HG03066 (cell line): Measurements from ENCODE around the gene TACC2.

Source experiments
- ATAC-seq: cut with Tn5 transposase; IDR thresholded peaks from one replicate; pipeline ENCODE4 v1.9.1; 2021; ENCODE audit warnings: low read depth; ENCODE audit not compliant: unreplicated experiment

Gene TACC2

GRCh38 chr10:122159141-122159970 lies 170.4 kb downstream of the TACC2 start:
- no peak for ATAC-seq

DNA sequence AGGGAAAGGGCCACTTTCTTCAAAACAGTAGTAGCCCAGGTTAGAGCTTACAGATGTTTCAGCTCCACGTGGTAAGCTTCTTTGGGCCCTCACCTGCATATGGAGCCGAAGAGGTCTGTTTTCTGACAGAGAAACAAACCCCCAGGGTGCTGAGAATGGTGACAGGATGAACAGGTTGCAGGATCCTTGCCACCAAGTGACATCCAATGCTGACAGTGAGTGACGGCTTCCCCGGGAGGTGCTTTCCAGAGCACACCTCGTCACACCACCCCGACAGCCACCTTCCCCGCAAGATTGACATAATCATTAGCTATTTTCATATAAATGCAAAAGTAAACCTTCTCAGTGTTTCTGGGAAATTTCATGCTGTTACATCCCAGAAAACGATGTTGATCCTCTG lies 172.8 kb downstream of the TACC2 start:
- no peak for ATAC-seq

- no peak for ATAC-seq
Measured at GRCh38 chr10:122162671-122163173, 173.8 kb downstream of the TACC2 start.

- no peak for ATAC-seq
Measured at GRCh38 chr10:122163174-122164022, 174.4 kb downstream of the TACC2 start.

DNA sequence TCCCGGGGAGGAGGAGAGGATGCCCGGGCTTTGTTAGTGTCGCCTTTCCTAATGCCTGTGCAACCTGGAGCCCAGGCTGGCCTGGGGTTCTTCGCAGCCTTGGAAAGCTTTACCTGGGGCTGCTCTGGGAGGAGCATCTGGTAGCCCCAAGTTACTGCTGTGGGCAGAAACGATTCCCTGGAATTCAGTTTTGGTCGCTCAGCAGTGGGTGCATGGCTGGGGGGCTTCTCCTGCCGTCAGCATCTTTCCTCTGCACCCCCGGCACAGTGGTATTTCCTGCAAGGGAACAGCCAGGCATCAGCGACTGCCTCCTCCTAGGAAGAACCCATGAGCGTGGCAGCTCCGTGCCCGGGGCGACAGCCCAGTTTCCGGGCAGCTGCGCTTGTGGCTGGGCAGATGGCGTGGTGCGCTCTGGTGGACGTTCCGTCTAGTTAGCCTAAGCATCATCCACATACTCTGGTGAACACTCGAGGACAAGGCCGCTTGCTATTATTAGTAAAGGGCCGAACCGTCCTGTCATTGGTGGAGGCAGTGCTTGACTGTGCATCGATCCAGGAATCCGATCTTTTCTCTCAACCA lies 175.1 kb downstream of the TACC2 start:
- no peak for ATAC-seq

DNA sequence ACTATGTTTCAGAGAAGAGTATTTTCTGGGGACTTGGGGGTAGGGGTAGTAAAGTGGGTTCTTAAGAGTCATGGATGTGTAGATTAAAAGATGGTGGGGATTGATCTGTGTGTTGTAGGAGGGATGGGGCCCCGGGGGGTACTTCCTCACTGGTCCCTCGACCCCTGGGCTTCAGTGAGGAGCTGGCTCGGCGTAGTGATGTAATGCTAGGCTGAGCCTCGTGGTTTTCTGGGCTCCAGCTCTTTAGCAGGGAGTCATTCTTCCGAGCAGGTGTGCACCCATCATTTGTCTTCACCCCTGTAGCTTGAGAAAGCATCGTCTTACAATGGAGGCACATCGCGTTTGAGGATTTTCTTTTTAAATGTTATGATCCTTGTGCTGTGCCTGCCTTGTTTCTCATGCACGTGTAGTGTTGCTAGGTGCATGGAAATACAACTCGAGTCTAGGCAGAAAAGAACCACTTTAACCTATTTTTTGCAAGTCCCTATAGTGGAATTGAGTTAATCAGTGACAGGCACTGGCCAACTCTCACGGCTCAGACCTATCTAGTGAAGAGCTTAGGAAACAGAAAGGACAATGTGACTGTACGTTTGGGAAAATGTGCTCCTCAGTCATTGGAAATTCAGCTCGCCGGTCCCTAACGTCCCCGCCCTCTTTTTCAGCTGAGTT lies 176.0 kb downstream of the TACC2 start:
- no peak for ATAC-seq

- no peak for ATAC-seq
Measured at GRCh38 chr10:122165484-122166276, 176.7 kb downstream of the TACC2 start.

GRCh38 chr10:122168101-122168500 lies 179.1 kb downstream of the TACC2 start:
- no peak for ATAC-seq

DNA sequence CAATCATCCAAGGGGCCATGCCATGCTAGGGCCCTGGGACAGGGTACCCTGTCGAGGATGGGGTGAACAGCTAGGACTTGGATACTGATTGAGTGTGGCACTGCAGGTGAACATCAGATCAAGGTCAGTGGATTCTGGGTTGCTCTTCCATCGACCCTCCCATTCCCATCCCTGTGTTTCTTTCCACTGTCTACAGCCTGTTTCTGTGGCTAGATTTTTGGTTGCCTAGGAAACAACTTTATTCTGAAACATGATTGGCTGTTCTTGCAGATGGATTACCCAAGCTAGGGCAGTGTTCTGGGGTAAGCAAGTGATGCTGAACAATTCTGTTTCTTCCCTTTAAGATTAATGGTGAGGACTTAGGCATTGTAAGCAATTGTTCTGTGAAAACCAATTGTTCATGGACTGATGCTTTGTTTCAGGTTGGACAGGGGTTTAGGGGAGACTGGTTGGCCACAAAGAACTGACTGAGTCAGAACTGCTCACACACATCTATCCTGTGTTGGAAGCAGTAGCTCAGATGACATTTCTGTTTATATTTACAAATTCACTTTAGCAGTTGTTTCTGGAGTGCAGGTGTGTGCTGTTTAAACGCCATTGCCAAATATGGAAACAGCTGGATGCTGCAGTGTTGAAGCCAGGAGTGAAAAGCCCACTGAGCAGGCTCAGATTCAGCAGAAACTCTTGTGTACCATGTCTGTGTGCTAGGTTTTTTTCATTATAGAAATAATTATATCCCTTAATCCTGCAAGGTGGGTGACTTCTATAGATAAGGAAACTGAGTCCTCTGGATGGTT lies 179.8 kb downstream of the TACC2 start:
- ATAC-seq: no peak

DNA sequence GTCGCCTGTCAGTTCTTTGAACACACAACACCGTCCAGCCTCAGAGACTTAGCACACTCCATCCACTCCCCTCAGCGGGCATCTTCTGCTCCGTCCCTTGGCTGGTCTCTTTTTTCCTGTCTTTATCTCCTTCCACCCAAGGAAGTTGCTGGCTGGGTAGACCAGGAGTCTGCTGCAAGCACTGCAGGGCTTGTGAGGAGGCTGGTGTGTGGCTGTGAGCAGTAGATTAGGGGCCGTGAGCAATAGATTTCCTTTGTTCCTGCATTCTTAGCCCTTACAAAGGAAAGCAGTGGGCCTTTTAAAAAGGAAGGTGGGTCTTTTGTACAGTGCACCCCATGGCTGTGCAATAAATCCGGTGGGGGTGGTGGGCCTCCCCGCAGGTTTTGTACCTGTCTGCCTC lies 181.8 kb downstream of the TACC2 start:
- no peak for ATAC-seq

DNA sequence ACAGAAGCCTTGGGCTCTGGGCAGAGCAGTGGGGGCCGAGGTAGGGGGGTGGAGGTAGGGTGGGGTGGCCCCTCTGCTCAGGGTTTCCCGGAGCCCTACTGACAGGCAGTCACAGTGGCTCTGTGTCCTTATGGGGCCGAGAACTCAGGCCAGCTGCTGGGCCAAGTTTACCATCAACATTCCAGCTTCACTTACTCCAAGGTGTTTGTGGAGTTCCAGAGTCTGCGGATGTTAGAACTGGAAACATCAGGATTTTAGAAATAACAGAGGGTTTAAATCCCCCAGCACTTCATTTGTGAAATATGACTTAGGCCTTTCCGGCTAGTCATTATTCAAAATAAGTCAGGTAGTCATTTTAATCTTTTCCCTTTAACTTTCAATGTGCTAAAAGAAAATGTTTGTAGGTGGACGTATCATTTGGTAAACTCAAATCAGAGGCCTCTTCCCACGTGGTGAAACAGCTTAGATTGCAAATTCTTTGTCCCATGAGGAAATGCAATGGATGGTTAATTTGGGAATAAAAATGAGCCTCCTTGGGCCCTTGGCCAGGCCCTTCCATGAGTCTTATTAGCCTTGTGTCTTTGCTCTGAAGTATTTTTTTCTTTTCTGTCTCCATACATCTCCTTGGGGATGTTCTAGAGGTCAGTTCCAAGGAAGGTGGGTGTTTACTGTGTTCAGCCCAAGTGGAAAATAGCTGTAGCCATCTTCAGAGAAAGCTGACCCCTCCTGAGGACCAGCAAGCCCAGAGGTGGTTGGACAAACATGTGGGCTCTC lies 182.5 kb downstream of the TACC2 start:
- no peak for ATAC-seq

DNA sequence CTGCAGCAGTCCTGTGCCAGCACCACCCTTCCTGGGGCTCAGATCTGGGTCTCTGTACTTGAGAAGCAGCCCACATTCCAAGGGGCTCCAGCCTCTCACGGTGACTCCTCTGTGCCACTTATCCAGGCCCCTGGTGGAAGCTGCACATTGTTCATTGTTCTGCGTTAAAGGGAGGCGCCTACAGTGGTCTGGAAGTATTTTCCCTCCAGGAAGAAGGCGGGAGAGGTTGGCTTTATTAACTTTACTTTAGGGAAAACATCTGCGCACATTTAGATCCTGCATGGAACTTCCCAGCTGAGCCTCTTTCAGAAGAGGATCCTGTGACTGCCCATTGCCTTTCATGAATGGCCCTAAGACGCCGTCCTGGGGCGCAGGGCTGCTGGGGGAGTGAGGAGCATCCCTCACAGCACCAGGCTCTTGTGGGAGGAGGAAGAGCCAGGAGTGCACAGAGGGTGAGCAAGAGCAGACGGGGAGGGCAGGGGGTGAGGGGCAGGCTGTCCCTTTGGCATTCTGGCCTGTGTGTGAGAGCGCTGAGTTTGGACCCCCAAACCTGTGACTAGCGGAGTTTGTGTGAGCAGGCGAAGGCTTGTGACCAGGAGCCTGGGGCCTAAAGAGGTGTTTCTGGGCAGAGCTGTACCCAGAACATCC lies 183.5 kb downstream of the TACC2 start:
- no peak for ATAC-seq

- no peak for ATAC-seq
Measured at GRCh38 chr10:122173337-122173736, 184.4 kb downstream of the TACC2 start.

DNA sequence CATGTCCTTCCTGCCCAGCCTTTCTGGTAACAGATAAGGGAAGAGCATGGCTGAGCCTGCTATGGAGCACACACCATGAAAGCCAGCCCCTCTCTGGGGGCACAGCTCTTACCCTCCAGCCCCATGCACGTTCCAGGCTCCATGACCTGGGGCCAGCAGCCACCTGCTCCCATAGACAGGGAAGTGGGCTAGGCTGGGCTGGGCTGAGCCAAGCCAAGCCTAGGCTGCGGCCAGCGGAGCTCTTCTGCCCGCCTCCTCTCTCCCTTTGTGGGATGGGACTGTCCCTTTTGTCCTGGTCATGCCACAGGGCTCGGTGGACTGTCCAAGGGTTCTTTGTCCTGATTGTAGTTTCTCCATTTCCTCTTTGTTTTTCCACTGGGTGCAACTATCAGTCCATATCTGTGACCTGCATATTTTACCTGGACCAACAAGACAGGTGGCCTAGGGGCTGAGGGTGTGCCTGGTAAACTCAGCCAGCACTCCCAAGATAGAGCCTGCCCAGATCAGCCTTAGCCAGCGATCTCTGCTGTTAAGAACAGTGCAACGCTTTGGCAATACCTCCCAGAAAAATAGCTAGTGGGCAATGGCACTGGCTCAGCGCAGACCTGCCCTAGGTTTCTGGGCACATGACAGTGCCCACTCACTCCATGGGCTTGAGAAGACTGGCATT lies 184.9 kb downstream of the TACC2 start:
- no peak for ATAC-seq

- ATAC-seq: no peak
Measured at GRCh38 chr10:122176232-122177213, 187.6 kb downstream of the TACC2 start.

- ATAC-seq: no peak
Measured at GRCh38 chr10:122178655-122179054, 189.7 kb downstream of the TACC2 start.
